IMR-90 (cell line): ENCODE measurements around the gene ACOXL. TPM values are rescaled to one million over a fixed set of nuclear protein-coding genes. Genes with fewer than 3 reads are reported as not detected.

Source experiments
- ATAC-seq: fragments of 200-7000 bp; cut with Tn5 transposase; 2 replicates; pipeline ENCODE4 v1.9.1; 2020; ENCODE audit warnings: low read depth, mild to moderate bottlenecking, moderate library complexity
- BruUV-seq: library from RNA; stranded (reverse); fragments of 400-500 nt; replicated peaks from 2 replicates; lab custom pipeline; 2021; lab: Mats Ljungman, UMichigan
- CTCF ChIA-PET: fragments of 300-600 bp; formaldehyde crosslinking; extraction: SDS; loops from one replicate; lab custom pipeline; 2021; ENCODE audit warnings: antibody characterized with exemption; lab: Yijun Ruan, JAX
- POLR2A ChIA-PET: fragments of 300-600 bp; sonication (Branson Sonifier 250); formaldehyde crosslinking; loops from one replicate; lab custom pipeline; 2022; ENCODE audit warnings: antibody characterized with exemption; ENCODE audit not compliant: unreplicated experiment; lab: Charles Lee
- DNase-seq: peaks from one replicate; pipeline ENCODE4 v3.0.0; 2013
- H2AFZ ChIP-seq: replicated peaks from 2 replicates; pipeline ENCODE3; 2013; ENCODE audit warnings: low read length, mild to moderate bottlenecking; ENCODE audit not compliant: poor library complexity
- H2AK5ac ChIP-seq: 2 replicates; pipeline ENCODE4 v1.6.1; 2013; ENCODE audit warnings: low read depth, low read length, inconsistent platforms
- H2AK9ac ChIP-seq: replicated peaks from 2 replicates; pipeline ENCODE3; 2013; ENCODE audit warnings: mild to moderate bottlenecking, low read depth, low read length, moderate library complexity; ENCODE audit not compliant: poor library complexity
- H2BK120ac ChIP-seq: 2 replicates; pipeline ENCODE4 v1.6.1; 2013; ENCODE audit warnings: low read depth, low read length, inconsistent platforms
- H2BK15ac ChIP-seq: 3 replicates; pipeline ENCODE4 v1.6.1; 2013; ENCODE audit warnings: low read depth, low read length, inconsistent platforms
- H2BK20ac ChIP-seq: 2 replicates; pipeline ENCODE4 v1.6.1; 2013; ENCODE audit warnings: low read depth, mild to moderate bottlenecking, inconsistent platforms, low read length, moderate library complexity
- H2BK5ac ChIP-seq: 2 replicates; pipeline ENCODE4 v1.6.1; 2013; ENCODE audit warnings: mild to moderate bottlenecking, low read depth, low read length, inconsistent platforms; ENCODE audit not compliant: poor library complexity, severe bottlenecking
- H3K14ac ChIP-seq: replicated peaks from 2 replicates; pipeline ENCODE4 v1.6.1; 2013; ENCODE audit warnings: low read depth, low read length, inconsistent platforms
- H3K18ac ChIP-seq: 2 replicates; pipeline ENCODE4 v1.6.1; 2013; ENCODE audit warnings: low read depth, low read length, control low read depth
- H3K23ac ChIP-seq: 2 replicates; pipeline ENCODE4 v1.6.1; 2013; ENCODE audit warnings: low read depth, low read length, inconsistent platforms
- H3K27ac ChIP-seq: 2 replicates; pipeline ENCODE4 v1.5.1; 2013; ENCODE audit warnings: mild to moderate bottlenecking, control low read depth, low read length; ENCODE audit not compliant: insufficient read depth
- H3K27me3 ChIP-seq: 2 replicates; pipeline ENCODE4 v1.6.1; 2013; ENCODE audit warnings: low read length; ENCODE audit not compliant: control insufficient read depth, insufficient read depth
- H3K36me3 ChIP-seq: 2 replicates; pipeline ENCODE4 v1.6.1; 2013; ENCODE audit warnings: low read length, mixed read lengths; ENCODE audit not compliant: control insufficient read depth, insufficient read depth
- H3K4ac ChIP-seq: 2 replicates; pipeline ENCODE4 v1.6.1; 2013; ENCODE audit warnings: low read depth, low read length, inconsistent platforms
- H3K4me1 ChIP-seq: 2 replicates; pipeline ENCODE4 v1.6.1; 2013; ENCODE audit warnings: low read length, mixed read lengths; ENCODE audit not compliant: control insufficient read depth, insufficient read depth
- H3K4me2 ChIP-seq: 2 replicates; pipeline ENCODE4 v1.6.1; 2013; ENCODE audit warnings: low read depth, mild to moderate bottlenecking, control low read depth, low read length, moderate library complexity
- H3K4me3 ChIP-seq: 2 replicates; pipeline ENCODE4 v1.5.1; 2013; ENCODE audit warnings: low read depth, mild to moderate bottlenecking, control low read depth, low read length, moderate library complexity; ENCODE audit not compliant: insufficient read depth
- H3K56ac ChIP-seq: 2 replicates; pipeline ENCODE4 v1.6.1; 2013; ENCODE audit warnings: low read length, inconsistent platforms; ENCODE audit not compliant: insufficient read depth; ENCODE audit errors: extremely low read depth
- H3K79me1 ChIP-seq, 2 experiments: 2 replicates each; pipeline ENCODE4 v1.6.1; 2013; ENCODE audit warnings: low read length in 2 of 2, inconsistent platforms in 1 of 2, low read depth in 1 of 2
- H3K9ac ChIP-seq: 2 replicates; pipeline ENCODE4 v1.6.1; 2013; ENCODE audit warnings: low read depth, low read length, control low read depth
- H3K9me1 ChIP-seq: 2 replicates; pipeline ENCODE4 v1.6.1; 2013; ENCODE audit warnings: low read length, inconsistent platforms; ENCODE audit not compliant: insufficient read depth
- H3K9me3 ChIP-seq: 2 replicates; pipeline ENCODE4 v1.6.1; 2013; ENCODE audit warnings: low read length; ENCODE audit not compliant: control insufficient read depth, insufficient read depth
- H4K20me1 ChIP-seq: 2 replicates; pipeline ENCODE4 v1.6.1; 2013; ENCODE audit warnings: low read length, inconsistent platforms; ENCODE audit not compliant: insufficient read depth
- H4K5ac ChIP-seq: 2 replicates; pipeline ENCODE4 v1.6.1; 2013; ENCODE audit warnings: mild to moderate bottlenecking, low read depth, low read length, control low read depth
- H4K8ac ChIP-seq, 2 experiments: 2 replicates each; pipeline ENCODE4 v1.6.1; 2013; ENCODE audit warnings: low read depth in 2 of 2, low read length in 2 of 2, control low read depth in 1 of 2, inconsistent platforms in 1 of 2
- H4K91ac ChIP-seq: 2 replicates; pipeline ENCODE4 v1.6.1; 2013; ENCODE audit warnings: low read depth, low read length, inconsistent platforms; ENCODE audit not compliant: insufficient read depth
- BHLHE40 ChIP-seq: fragments of 150-350 bp; IDR thresholded peaks from 2 replicates; pipeline ENCODE4 v1.6.1; 2016; ENCODE audit warnings: mild to moderate bottlenecking, low read depth, low read length
- CEBPB ChIP-seq: IDR thresholded peaks from 2 replicates; pipeline ENCODE4 v1.6.1; 2012; ENCODE audit warnings: low read depth, low read length, improper control_type of control experiment
- CHD1 ChIP-seq: IDR thresholded peaks from 2 replicates; pipeline ENCODE4 v1.6.1; 2012; ENCODE audit warnings: low read depth, low read length, improper control_type of control experiment
- ELK1 ChIP-seq: fragments of 150-350 bp; IDR thresholded peaks from 2 replicates; pipeline ENCODE4 v1.6.1; 2016; ENCODE audit warnings: low read depth, mild to moderate bottlenecking, low read length, moderate library complexity, borderline replicate concordance
- FOS ChIP-seq: fragments of 150-350 bp; IDR thresholded peaks from 2 replicates; pipeline ENCODE4 v1.6.1; 2016; ENCODE audit warnings: low read depth, low read length
- MAFK ChIP-seq: IDR thresholded peaks from 2 replicates; pipeline ENCODE4 v1.6.1; 2012; ENCODE audit warnings: low read depth, low read length, improper control_type of control experiment
- MAZ ChIP-seq: IDR thresholded peaks from 2 replicates; pipeline ENCODE4 v1.6.1; 2012; ENCODE audit warnings: low read depth, mild to moderate bottlenecking, low read length, improper control_type of control experiment, moderate library complexity, borderline replicate concordance
- MXI1 ChIP-seq: IDR thresholded peaks from 2 replicates; pipeline ENCODE4 v1.6.1; 2012; ENCODE audit warnings: low read depth, mild to moderate bottlenecking, low read length, moderate library complexity, borderline replicate concordance
- NFE2L2 ChIP-seq: fragments of 150-350 bp; IDR thresholded peaks from 2 replicates; pipeline ENCODE4 v1.6.1; 2016; ENCODE audit warnings: low read depth, mild to moderate bottlenecking, low read length
- POLR2A ChIP-seq: IDR thresholded peaks from 2 replicates; pipeline ENCODE4 v1.6.1; 2012; ENCODE audit warnings: mild to moderate bottlenecking, low read depth, low read length
- RAD21 ChIP-seq: IDR thresholded peaks from 2 replicates; pipeline ENCODE4 v1.6.1; 2012; ENCODE audit warnings: low read length, improper control_type of control experiment
- RCOR1 ChIP-seq: IDR thresholded peaks from 2 replicates; pipeline ENCODE4 v1.6.1; 2012; ENCODE audit warnings: mild to moderate bottlenecking, low read length, improper control_type of control experiment; ENCODE audit not compliant: insufficient replicate concordance
- RFX5 ChIP-seq: IDR thresholded peaks from 2 replicates; pipeline ENCODE4 v1.8.0; 2012; ENCODE audit warnings: low read depth, mild to moderate bottlenecking, low read length, moderate library complexity
- SMC3 ChIP-seq: fragments of 150-350 bp; IDR thresholded peaks from 2 replicates; pipeline ENCODE4 v1.6.1; 2016; ENCODE audit warnings: low read depth, mild to moderate bottlenecking, antibody characterized with exemption, low read length, moderate library complexity
- USF2 ChIP-seq: fragments of 150-350 bp; IDR thresholded peaks from 2 replicates; pipeline ENCODE4 v1.6.1; 2017; ENCODE audit warnings: mild to moderate bottlenecking, antibody characterized with exemption, low read length, low read depth
- WGBS, 2 experiments: methylation state at CpG; one replicate each; pipeline versions ENCODE4 v1.1.5 to v1.1.7; 2013; ENCODE audit warnings: missing lambda C conversion rate in 2 of 2; ENCODE audit not compliant: insufficient read length in 1 of 2; ENCODE audit errors: extremely low coverage in 2 of 2; 5-methylcytosine and 5-hydroxymethylcytosine counted together
- dilution Hi-C: fragments of 300-500 bp; cut with HindIII; formaldehyde crosslinking; loops from one replicate; pipeline ENCODE4 v1.14.3; 2018; ENCODE audit warnings: low sequenced_read_pairs; ENCODE audit not compliant: unreplicated experiment
- in situ Hi-C: fragments of 300-500 bp; cut with MboI; formaldehyde crosslinking; loops from 3 replicates; pipeline ENCODE4 v1.14.3; 2019; ENCODE audit warnings: low sequenced_read_pairs, inconsistent platforms, mixed read lengths
- intact Hi-C: fragments of 100-400 bp; cut with micrococcal nuclease; formaldehyde crosslinking; loops from 2 replicates; pipeline ENCODE4 v1.10.0; 2022
- polyA plus RNA-seq, 3 experiments: library from polyadenylated mRNA; depleted of rRNA; stranded (reverse); fragments of >200 nt; gene quantifications; 2 replicates each; pipeline ENCODE4 v1.2.3, GENCODE V29; 2012; ENCODE audit warnings: low replicate concordance in 1 of 3
- total RNA-seq: library from RNA; depleted of rRNA; stranded (reverse); fragments of >200 nt; gene quantifications from 2 replicates; pipeline ENCODE4 v1.2.3, GENCODE V29; 2012
- TF ChIP-seq, protein P1 (sequence below): conservative IDR thresholded peaks from 2 replicates; pipeline ENCODE4 v1.5.1; 2012; ENCODE audit warnings: mild to moderate bottlenecking, low read depth, low read length, improper control_type of control experiment

ACOXL gene
- total and polyA plus RNA-seq, 2 of the 4 experiments (the other 2 are of a cell fraction): not detected

DNA sequence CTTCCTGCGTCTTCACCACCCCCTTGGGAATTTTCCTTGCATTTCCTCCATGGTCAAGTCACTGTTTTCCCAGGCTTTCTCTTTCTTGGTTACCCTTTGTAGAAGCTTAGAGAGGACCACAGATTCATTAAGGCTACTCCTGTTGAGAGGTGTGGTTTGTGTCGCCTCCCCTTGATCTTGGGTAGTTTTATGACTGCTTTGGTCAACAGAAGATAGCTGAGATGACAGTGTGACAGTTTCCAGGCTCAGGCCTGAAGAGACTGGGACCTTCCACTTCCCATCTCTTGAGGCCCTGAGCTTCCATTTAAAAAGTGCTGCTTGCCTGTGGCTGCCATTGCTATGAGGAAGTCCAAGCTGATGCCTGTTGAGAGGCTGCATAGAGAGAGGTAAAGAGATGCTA, 5.4 kb downstream of the ACOXL start:
- in situ Hi-C loops: no loop called here
- DNase-seq (no peak), ATAC-seq (no peak)
- Histone ChIP-seq H3K18ac (no peak overlapping the region), H2BK120ac (no peak overlapping the region), H2BK5ac (no peak overlapping the region), H3K4me2 (no peak overlapping the region), H3K36me3 (no peaks in the 10 kb centered on the region), H2BK15ac (no peak overlapping the region), H3K9ac (no peak overlapping the region), H3K9me1 (no peaks in the 10 kb centered on the region), H2AK5ac (no peak overlapping the region), H3K27me3 (peaks cover 49% of the 10 kb centered on the region), H4K20me1 (no peaks in the 10 kb centered on the region), H4K5ac (no peak overlapping the region), H3K27ac (no peak overlapping the region), H2BK20ac (no peak overlapping the region), H3K9me3 (peaks cover 5% of the 10 kb centered on the region), H3K4me3 (no peak overlapping the region), H3K56ac (no peak overlapping the region), H3K4ac (no peak overlapping the region), H3K79me1 (no peaks in the 10 kb centered on the region), H3K4me1 (no peaks in the 10 kb centered on the region), H3K23ac (no peak overlapping the region), H4K91ac (no peak overlapping the region), H2AK9ac (no peak overlapping the region), H3K14ac (no peak overlapping the region), H2AFZ (no peak overlapping the region), H4K8ac (no peak overlapping the region)
- CTCF ChIA-PET: no interaction called here
- dilution Hi-C loops: no loop called here
- intact Hi-C loops: no loop called here
- no CpG with 5 or more reads among the region's 2 CpGs for WGBS, 2 experiments
- BruUV-seq: no TSS peak
- no peak for TF ChIP-seq ELK1
- TF ChIP-seq MXI1: no peak
- TF ChIP-seq RCOR1: no peak
- TF ChIP-seq FOS: no peak
- no peak for TF ChIP-seq MAFK
- TF ChIP-seq POLR2A: no peak
- TF ChIP-seq, protein P1, sequence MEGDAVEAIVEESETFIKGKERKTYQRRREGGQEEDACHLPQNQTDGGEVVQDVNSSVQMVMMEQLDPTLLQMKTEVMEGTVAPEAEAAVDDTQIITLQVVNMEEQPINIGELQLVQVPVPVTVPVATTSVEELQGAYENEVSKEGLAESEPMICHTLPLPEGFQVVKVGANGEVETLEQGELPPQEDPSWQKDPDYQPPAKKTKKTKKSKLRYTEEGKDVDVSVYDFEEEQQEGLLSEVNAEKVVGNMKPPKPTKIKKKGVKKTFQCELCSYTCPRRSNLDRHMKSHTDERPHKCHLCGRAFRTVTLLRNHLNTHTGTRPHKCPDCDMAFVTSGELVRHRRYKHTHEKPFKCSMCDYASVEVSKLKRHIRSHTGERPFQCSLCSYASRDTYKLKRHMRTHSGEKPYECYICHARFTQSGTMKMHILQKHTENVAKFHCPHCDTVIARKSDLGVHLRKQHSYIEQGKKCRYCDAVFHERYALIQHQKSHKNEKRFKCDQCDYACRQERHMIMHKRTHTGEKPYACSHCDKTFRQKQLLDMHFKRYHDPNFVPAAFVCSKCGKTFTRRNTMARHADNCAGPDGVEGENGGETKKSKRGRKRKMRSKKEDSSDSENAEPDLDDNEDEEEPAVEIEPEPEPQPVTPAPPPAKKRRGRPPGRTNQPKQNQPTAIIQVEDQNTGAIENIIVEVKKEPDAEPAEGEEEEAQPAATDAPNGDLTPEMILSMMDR: no peak
- TF ChIP-seq USF2: no peak
- no peak for TF ChIP-seq SMC3
- no peak for TF ChIP-seq CHD1
- no peak for TF ChIP-seq NFE2L2
- no peak for TF ChIP-seq MAZ
- no peak for TF ChIP-seq RFX5
- no peak for TF ChIP-seq CEBPB
- no peak for TF ChIP-seq BHLHE40
- no peak for TF ChIP-seq RAD21
- POLR2A ChIA-PET: no interaction called here
